Natural killer cell (primary cell): ENCODE measurements around the gene ELN. TPM values are rescaled to one million over a fixed set of nuclear protein-coding genes. Genes with fewer than 3 reads are reported as not detected.

Source experiments
- ATAC-seq, 3 donors: fragments of 150-1000 bp in 2 of 3; fragments of 200-7000 bp in 1 of 3; cut with Tn5 transposase; 1 replicate in 1 of 3; 2 replicates in 2 of 3; pipeline ENCODE4 v1.10.0; 2021; ENCODE audit warnings: mild to moderate bottlenecking in 2 of 3, moderate library complexity in 2 of 3
- DNase-seq, 2 donors: peaks; one replicate each; pipeline versions ENCODE4 v3.0.0 to v3.0.0-alpha.2; 2013 to 2021; ENCODE audit warnings: mixed read lengths in 1 of 2
- H3K27ac ChIP-seq: one replicate; pipeline ENCODE4 v1.5.1; 2013; ENCODE audit warnings: mild to moderate bottlenecking, low read length
- H3K27me3 ChIP-seq: one replicate; pipeline ENCODE4 v1.6.1; 2013; ENCODE audit warnings: low read length; ENCODE audit not compliant: control insufficient read depth, insufficient read depth
- H3K36me3 ChIP-seq: one replicate; pipeline ENCODE4 v1.6.1; 2013; ENCODE audit warnings: low read length; ENCODE audit not compliant: control insufficient read depth, insufficient read depth
- H3K4me1 ChIP-seq: one replicate; pipeline ENCODE4 v1.6.1; 2013; ENCODE audit warnings: low read length; ENCODE audit not compliant: control insufficient read depth, insufficient read depth
- H3K4me3 ChIP-seq: one replicate; pipeline ENCODE4 v1.5.1; 2013; ENCODE audit warnings: low read length
- H3K9me3 ChIP-seq: one replicate; pipeline ENCODE4 v1.6.1; 2013; ENCODE audit warnings: low read length; ENCODE audit not compliant: control insufficient read depth, insufficient read depth
- H3K27ac Mint-ChIP-seq, 2 donors: one replicate each; pipeline ENCODE4 v1.8.0; 2022; ENCODE audit warnings: mild to moderate bottlenecking in 2 of 2, mixed read lengths in 2 of 2, moderate library complexity in 1 of 2
- H3K27me3 Mint-ChIP-seq, 2 donors: one replicate each; pipeline ENCODE4 v1.8.0; 2022; ENCODE audit warnings: low read depth in 2 of 2, mixed read lengths in 2 of 2
- H3K36me3 Mint-ChIP-seq: one replicate; pipeline ENCODE4 v1.8.0; 2022; ENCODE audit warnings: mixed read lengths
- H3K4me1 Mint-ChIP-seq, 2 donors: one replicate each; pipeline ENCODE4 v1.8.0; 2022; ENCODE audit warnings: mixed read lengths in 2 of 2
- H3K4me3 Mint-ChIP-seq: one replicate; pipeline ENCODE4 v1.8.0; 2022; ENCODE audit warnings: mild to moderate bottlenecking, moderate library complexity, mixed read lengths
- H3K9me3 Mint-ChIP-seq, 2 donors: one replicate each; pipeline ENCODE4 v1.8.0; 2022; ENCODE audit warnings: mixed read lengths in 2 of 2
- CTCF ChIP-seq: fragments of 200-600 bp; IDR thresholded peaks from one replicate; pipeline ENCODE4 v1.8.0; 2022; ENCODE audit warnings: antibody characterized with exemption
- WGBS: methylation state at CpG from one replicate; pipeline ENCODE4 v1.1.7; 2013; ENCODE audit warnings: missing lambda C conversion rate; ENCODE audit not compliant: insufficient coverage; 5-methylcytosine and 5-hydroxymethylcytosine counted together
- intact Hi-C: fragments of 100-400 bp; cut with micrococcal nuclease; formaldehyde crosslinking; loops from one replicate; pipeline ENCODE4 v1.14.2; 2022
- total RNA-seq, 4 donors: library from RNA; stranded (reverse); fragments of 120-200 nt in 1 of 4; gene quantifications; one replicate each; pipeline versions ENCODE4 v1.2.3 to v1.2.4, GENCODE V29; 2013 to 2022

Gene ELN
- total RNA-seq, 3 donors from 2014 or later (not counting 1 experiment from before 2014, with no cell fraction given), result 0.75 TPM; not detected in 2

- no peaks in the 10 kb centered on the region for H3K4me1 Mint-ChIP-seq
These were observed 36.4 kb upstream of the ELN start for GRCh38 chr7:73991522-73992100.

GRCh38 chr7:73992101-73992562 is 35.8 kb upstream of the ELN start:
- H3K9me3 ChIP-seq, result peaks cover 11% of the 10 kb centered on the region
- no peak overlapping the region for H3K27ac ChIP-seq
- no peak for TF ChIP-seq CTCF
- Mint-ChIP-seq H3K27ac (no peak overlapping the region), H3K27me3 (peaks cover 0 to 2% of the 10 kb centered on the region in 2 donors), H3K36me3 (no peaks in the 10 kb centered on the region), H3K9me3 (no peaks in the 10 kb centered on the region), H3K4me3 (no peak overlapping the region), H3K4me1 (peaks cover 0 to 3% of the 10 kb centered on the region in 2 donors)
- 91% methylated on average over 18 of the region's 18 CpGs for WGBS
- H3K4me1 ChIP-seq, result no peaks in the 10 kb centered on the region
- no peak overlapping the region for H3K4me3 ChIP-seq
- no peaks in the 10 kb centered on the region for H3K27me3 ChIP-seq
- no peaks in the 10 kb centered on the region for H3K36me3 ChIP-seq
- ATAC-seq (no peak), DNase-seq (no peak)
- intact Hi-C loops, result no loop called here

More at GRCh38 chr7:73991522-73992100, 36.4 kb upstream of the ELN start:
- no peaks in the 10 kb centered on the region for H3K4me1 ChIP-seq
- H3K9me3 ChIP-seq, result peaks cover 11% of the 10 kb centered on the region
- ATAC-seq, result no peak
- no peaks in the 10 kb centered on the region for H3K27me3 ChIP-seq
- intact Hi-C loops, result no loop called here
- H3K9me3 Mint-ChIP-seq, result no peaks in the 10 kb centered on the region
- no peak overlapping the region for H3K27ac Mint-ChIP-seq
- no peak for TF ChIP-seq CTCF
- H3K27ac ChIP-seq, result no peak overlapping the region
- H3K4me3 Mint-ChIP-seq, result no peak overlapping the region
- H3K27me3 Mint-ChIP-seq, result no peaks in the 10 kb centered on the region
- H3K4me3 ChIP-seq, result no peak overlapping the region
- 98% methylated on average over 7 of the region's 7 CpGs for WGBS
- no peaks in the 10 kb centered on the region for H3K36me3 ChIP-seq
- no peak for DNase-seq
- H3K36me3 Mint-ChIP-seq, result no peaks in the 10 kb centered on the region

GRCh38 chr7:73994023-73994422 is 34.0 kb upstream of the ELN start:
- DNase-seq, result no peak
- no peak overlapping the region for H3K27ac Mint-ChIP-seq

More at GRCh38 chr7:73994023-73994422, 34.0 kb upstream of the ELN start:
- Histone ChIP-seq H3K27ac (no peak overlapping the region), H3K27me3 (no peaks in the 10 kb centered on the region), H3K36me3 (no peaks in the 10 kb centered on the region), H3K4me1 (no peaks in the 10 kb centered on the region), H3K9me3 (peaks cover 11% of the 10 kb centered on the region), H3K4me3 (no peak overlapping the region)
- 97% methylated on average over 6 of the region's 7 CpGs for WGBS
- H3K4me3 Mint-ChIP-seq, result no peak overlapping the region
- intact Hi-C loops, result no loop called here
- TF ChIP-seq CTCF, result no peak
- peaks cover 0 to 4% of the 10 kb centered on the region in 2 donors for H3K27me3 Mint-ChIP-seq
- H3K9me3 Mint-ChIP-seq, result no peaks in the 10 kb centered on the region
- no peak for ATAC-seq
- peaks cover 0 to 5% of the 10 kb centered on the region in 2 donors for H3K4me1 Mint-ChIP-seq
- H3K36me3 Mint-ChIP-seq, result no peaks in the 10 kb centered on the region
